AG04449 (cell line): ENCODE measurements around the gene ERAL1.
"Not testable (repeated sequence)": the region's sequence is repeated elsewhere in the genome, so short reads cannot be mapped to it uniquely, and the experiment has no call there.

Source experiments
- CTCF ChIA-PET: fragments of 350-600 bp; formaldehyde crosslinking; extraction: SDS; loops from one replicate; lab custom pipeline; 2021; ENCODE audit warnings: antibody characterized with exemption; lab: Yijun Ruan, JAX
- POLR2A ChIA-PET: fragments of 400-600, 350-600 bp; formaldehyde crosslinking; extraction: SDS; loops from one replicate; lab custom pipeline; 2020; ENCODE audit warnings: antibody characterized with exemption, inconsistent platforms; lab: Yijun Ruan, JAX
- DNase-seq: peaks from one replicate; pipeline ENCODE4 v3.0.0-alpha.2; 2010; ENCODE audit warnings: low read depth, low spot score
- H3K4me3 ChIP-seq: 2 replicates; pipeline ENCODE4 v1.5.1; 2011; ENCODE audit warnings: low read depth, mild to moderate bottlenecking, control low read depth, low read length
- TF ChIP-seq, protein P1 (sequence below): IDR thresholded peaks from one replicate; pipeline ENCODE4 v1.5.1; 2011; ENCODE audit warnings: mild to moderate bottlenecking, moderate library complexity, low read length, control low read depth, inconsistent platforms; ENCODE audit not compliant: insufficient read depth; ENCODE audit errors: missing control alignments

The ERAL1 gene

DNA sequence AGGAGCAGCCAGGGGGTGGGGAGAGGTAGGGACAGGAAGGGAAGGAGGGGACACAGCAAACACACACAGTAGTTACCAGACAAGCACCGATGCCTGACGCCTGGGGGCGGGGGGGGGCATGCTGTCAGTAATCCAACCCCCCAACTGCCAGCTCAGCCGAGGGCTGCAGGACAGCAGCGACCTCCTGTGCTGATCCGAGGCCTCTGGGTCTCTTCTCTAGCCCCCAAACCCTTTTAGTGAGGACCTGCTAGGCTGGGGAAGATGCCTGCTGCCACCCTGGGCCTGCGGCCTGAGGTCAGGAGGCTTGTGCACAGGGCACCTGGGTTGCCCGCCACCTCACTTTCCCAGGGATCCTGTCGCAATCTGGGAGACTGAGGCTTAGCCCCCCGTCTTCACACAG, 31.1 kb downstream of the ERAL1 start:
- DNase-seq = no peak
- no peak overlapping the region for H3K4me3 ChIP-seq
- ChIA-PET POLR2A (no interaction called here), CTCF (no interaction called here)
- TF ChIP-seq, protein P1, sequence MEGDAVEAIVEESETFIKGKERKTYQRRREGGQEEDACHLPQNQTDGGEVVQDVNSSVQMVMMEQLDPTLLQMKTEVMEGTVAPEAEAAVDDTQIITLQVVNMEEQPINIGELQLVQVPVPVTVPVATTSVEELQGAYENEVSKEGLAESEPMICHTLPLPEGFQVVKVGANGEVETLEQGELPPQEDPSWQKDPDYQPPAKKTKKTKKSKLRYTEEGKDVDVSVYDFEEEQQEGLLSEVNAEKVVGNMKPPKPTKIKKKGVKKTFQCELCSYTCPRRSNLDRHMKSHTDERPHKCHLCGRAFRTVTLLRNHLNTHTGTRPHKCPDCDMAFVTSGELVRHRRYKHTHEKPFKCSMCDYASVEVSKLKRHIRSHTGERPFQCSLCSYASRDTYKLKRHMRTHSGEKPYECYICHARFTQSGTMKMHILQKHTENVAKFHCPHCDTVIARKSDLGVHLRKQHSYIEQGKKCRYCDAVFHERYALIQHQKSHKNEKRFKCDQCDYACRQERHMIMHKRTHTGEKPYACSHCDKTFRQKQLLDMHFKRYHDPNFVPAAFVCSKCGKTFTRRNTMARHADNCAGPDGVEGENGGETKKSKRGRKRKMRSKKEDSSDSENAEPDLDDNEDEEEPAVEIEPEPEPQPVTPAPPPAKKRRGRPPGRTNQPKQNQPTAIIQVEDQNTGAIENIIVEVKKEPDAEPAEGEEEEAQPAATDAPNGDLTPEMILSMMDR = no peak

DNA sequence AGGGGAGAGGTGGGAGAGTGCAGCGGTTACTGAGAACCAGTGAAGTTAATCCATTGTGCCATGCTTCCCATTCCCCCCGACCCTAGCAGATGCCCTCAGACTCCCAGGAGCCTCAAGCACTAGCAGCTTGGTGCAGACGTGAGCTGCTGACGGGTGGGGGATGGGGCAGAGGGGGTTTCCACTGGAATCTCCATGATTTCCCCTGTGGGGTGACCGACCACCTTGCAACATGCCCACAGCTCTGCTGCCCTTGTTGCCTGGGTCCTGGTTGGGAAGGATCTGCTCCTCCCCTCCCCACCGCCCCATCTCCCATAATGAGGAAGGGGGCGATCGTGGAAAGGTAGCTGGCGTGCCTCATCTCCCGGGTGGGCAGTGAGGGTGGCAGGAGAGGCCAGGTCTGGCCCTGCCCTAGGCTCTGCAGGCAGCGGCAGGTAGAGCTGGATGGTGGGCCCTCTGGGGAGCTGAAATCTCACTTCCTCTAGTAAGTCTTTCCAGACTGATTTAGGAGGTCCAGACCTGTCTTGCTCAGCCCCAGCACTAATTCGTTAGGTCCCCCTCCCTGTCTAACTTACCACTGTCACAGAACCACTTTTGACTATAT, 33.2 kb downstream of the ERAL1 start:
- no peak for DNase-seq
- CTCF ChIA-PET = interaction anchor here (1.0 to 1.9 kb wide), 2 partner anchors 9 to 14 kb away, joined by 3 to 5 read pairs; partner anchors contain the start of gene DHRS13
- POLR2A ChIA-PET = no interaction called here
- H3K4me3 ChIP-seq = no peak overlapping the region
- TF ChIP-seq, protein P1 = no peak

DNA sequence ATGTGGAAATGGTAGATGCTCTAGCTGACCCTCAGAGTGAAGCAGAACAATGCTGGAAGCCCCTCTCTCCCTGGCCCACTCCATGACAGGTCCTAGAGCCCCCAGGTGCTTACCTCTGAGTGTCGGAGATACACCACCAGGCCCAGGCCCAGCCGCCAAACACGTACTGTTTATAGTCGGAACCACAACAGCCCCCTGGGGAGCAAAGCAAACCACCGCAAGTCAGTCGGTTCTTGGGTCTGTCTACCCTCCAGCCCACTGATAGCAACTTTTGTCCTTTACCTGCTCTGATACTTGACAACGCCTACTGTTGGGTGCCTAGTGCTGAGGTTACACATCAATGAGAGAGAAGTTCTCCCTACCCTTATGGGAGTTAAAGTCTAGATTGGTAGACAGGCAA, 34.0 kb downstream of the ERAL1 start:
- ChIA-PET POLR2A (no interaction called here), CTCF (interaction anchor here (1.4 to 1.9 kb wide), 2 partner anchors 10 to 13 kb away, joined by 3 to 5 read pairs; partner anchors contain the start of gene DHRS13)
- TF ChIP-seq, protein P1 = no peak
- no peak for DNase-seq
- no peak overlapping the region for H3K4me3 ChIP-seq

DNA sequence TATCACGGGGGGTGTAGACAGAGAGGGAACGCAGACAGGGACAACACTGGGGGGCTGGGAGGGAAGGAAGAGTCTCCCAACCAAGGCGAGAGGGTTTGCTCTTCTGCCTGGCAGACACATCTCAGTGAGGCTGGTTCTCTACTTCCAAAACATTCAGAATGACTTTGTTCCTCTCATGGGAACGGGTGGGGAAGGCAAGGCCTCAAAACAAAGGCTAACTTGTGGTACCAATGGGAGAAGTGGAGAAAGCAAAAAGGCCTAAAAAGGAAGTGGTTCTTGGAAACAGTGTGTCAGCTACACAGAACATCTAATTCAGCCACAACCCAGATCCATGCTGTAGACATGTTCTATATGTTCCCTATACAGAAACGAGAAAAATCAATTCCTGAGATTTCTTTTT, 35.2 kb downstream of the ERAL1 start:
- CTCF ChIA-PET = interaction anchor here (1.1 to 5.0 kb wide), 3 partner anchors 11 to 126 kb away, joined by 3 to 26 read pairs (median 5); no protein-coding TSS in a partner anchor
- POLR2A ChIA-PET = interaction anchor here (0.6 kb wide), 1 partner anchor 85 kb away, joined by 3 read pairs; no protein-coding TSS in a partner anchor
- TF ChIP-seq, protein P1 = no peak
- H3K4me3 ChIP-seq = no peak overlapping the region
- DNase-seq = no peak

DNA sequence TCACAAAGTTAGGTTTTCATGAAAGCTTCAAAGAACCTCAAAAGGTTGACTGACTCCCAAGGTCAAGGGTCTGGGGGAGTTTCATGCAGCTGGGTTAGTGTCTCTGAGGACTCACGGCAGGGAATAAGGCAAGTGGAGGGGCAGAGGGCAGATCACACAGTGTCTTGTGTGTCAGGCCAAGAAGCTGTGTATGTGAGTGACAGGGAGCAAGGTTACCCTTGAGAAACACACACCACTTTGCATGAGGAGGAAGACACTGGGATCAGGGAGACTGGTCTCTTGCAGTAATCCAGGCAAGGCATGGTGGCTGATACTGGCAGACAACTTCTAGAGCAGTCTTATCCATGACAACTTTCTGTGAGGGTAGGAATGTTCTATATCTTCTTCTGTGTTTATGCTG, 36.4 kb downstream of the ERAL1 start:
- TF ChIP-seq, protein P1 = no peak
- no peak overlapping the region for H3K4me3 ChIP-seq
- ChIA-PET POLR2A (no interaction called here), CTCF (interaction anchor here (0.9 to 5.0 kb wide), 3 partner anchors 25 to 142 kb away, joined by 3 to 26 read pairs (median 3); no protein-coding TSS in a partner anchor)
- DNase-seq = no peak

DNA sequence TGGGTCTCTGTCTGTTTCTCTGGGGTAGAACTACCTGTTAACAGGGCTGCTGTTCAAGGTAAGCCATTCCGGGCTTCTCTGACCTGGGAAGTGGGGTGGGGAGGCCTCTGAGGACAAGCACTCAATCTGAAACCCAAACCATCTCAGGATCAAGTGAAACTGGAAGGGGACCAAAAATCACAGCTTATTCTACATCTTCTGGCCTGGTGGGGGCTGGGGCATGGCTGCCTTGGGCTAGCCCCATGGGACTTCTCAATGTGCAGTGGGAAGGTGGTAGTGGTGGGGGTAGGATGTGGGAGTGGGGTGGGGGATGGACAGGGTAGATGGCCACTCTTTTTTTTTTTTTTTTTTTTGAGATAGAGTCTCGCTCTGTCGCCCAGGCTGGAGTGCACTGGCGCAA, 37.2 kb downstream of the ERAL1 start:
- no peak for DNase-seq
- TF ChIP-seq, protein P1 = no peak
- CTCF ChIA-PET = interaction anchor here (0.9 to 5.0 kb wide), 4 partner anchors 24 to 143 kb away, joined by 3 to 26 read pairs (median 3); no protein-coding TSS in a partner anchor
- no peak overlapping the region for H3K4me3 ChIP-seq
- POLR2A ChIA-PET = no interaction called here

DNA sequence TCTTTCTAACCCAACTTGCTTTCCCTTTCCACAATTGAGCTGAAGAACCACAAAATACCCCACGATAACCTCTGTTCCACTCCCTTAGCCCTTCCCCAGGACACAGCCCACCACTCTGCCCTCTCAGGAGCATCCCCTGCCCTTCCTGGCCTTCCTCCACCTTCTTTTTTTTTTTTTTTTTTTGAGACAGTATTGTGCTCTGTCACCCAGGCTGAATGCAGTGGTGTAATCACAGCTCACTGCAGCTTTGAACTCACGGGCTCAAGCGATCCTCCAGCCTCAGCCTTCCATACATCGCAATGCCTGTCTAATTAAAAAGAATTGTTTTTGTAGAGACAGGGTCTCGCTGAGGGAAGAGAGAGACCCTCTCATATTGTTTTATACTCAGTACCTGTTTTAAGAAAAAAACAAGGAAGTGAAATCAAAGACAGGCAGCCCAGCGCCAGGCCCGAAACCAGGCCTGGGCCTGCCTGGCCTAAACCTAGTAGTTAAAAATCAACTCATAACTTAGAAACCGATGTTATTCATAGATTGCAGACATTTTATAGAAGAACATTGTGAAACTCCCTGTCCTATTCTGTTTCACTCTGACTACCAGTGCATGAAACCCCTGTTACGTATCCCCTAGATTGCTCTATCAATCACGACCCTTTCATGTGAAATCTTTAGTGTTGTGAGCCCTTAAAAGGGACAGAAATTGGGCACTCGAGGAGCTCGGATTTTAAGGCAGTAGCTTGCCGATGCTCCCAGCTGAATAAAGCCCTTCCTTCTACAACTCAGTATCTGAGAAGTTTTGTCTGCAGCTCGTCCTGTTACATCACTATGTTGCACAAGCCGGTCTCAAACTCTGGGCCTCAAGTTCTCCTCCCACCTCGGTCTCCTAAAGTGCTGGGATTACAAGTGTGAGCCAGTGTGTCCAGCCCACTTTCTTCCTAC, 38.7 kb downstream of the ERAL1 start:
- DNase-seq, POLR2A ChIA-PET, H3K4me3 ChIP-seq: not testable (repeated sequence)
- CTCF ChIA-PET = interaction anchor here (0.9 to 5.0 kb wide), 5 partner anchors 9 to 224 kb away, joined by 3 to 26 read pairs (median 4); partner anchors contain the start of gene DHRS13
